ENCODE data around the gene AVPI1.
"Not testable (repeated sequence)": the region's sequence is repeated elsewhere in the genome, so short reads cannot be mapped to it uniquely, and the experiment has no call there.

The AVPI1 gene

GRCh38 chr10:97683556-97684367 is 3.3 kb downstream of the AVPI1 start:
- DNase-seq (ENCODE audit: low read depth, low spot score) = no peak

- DNase-seq (ENCODE audit: low read depth, low spot score) = no peak
Observed at GRCh38 chr10:97682042-97682441, 5.0 kb downstream of the AVPI1 start.

GRCh38 chr10:97679594-97679993 is 7.4 kb downstream of the AVPI1 start:
- no peak for DNase-seq (ENCODE audit: low read depth, low spot score)

- DNase-seq (ENCODE audit: low read depth, low spot score) = no peak
Observed at GRCh38 chr10:97676770-97677581, 10.1 kb downstream of the AVPI1 start.

- no peak for DNase-seq (ENCODE audit: low read depth, low spot score)
Observed at GRCh38 chr10:97675222-97675621, 11.8 kb downstream of the AVPI1 start.

- DNase-seq (ENCODE audit: low read depth, low spot score) = no peak
Observed at GRCh38 chr10:97673736-97674525, 13.1 kb downstream of the AVPI1 start.

GRCh38 chr10:97669571-97669970 is 17.5 kb downstream of the AVPI1 start:
- no peak for DNase-seq (ENCODE audit: low read depth, low spot score)

GRCh38 chr10:97667463-97667862 is 19.6 kb downstream of the AVPI1 start:
- no peak for DNase-seq (ENCODE audit: low read depth, low spot score)

- DNase-seq (ENCODE audit: low read depth, low spot score) = no peak
Observed at GRCh38 chr10:97666992-97667391, 20.0 kb downstream of the AVPI1 start.

GRCh38 chr10:97664282-97664850 is 22.7 kb downstream of the AVPI1 start:
- no peak for DNase-seq (ENCODE audit: low read depth, low spot score)

- DNase-seq (ENCODE audit: low read depth, low spot score) = no peak
Observed at GRCh38 chr10:97659589-97659988, 27.5 kb downstream of the AVPI1 start.

GRCh38 chr10:97656777-97657176 is 30.3 kb downstream of the AVPI1 start:
- DNase-seq (ENCODE audit: low read depth, low spot score) = no peak

- DNase-seq (ENCODE audit: low read depth, low spot score) = no peak
Observed at GRCh38 chr10:97651773-97652172, 35.3 kb downstream of the AVPI1 start.

- DNase-seq (ENCODE audit: low read depth, low spot score) = no peak
Observed at GRCh38 chr10:97650726-97651125, 36.3 kb downstream of the AVPI1 start.

GRCh38 chr10:97649405-97649750 is 37.7 kb downstream of the AVPI1 start:
- DNase-seq (ENCODE audit: low read depth, low spot score) = not testable (repeated sequence)

- DNase-seq (ENCODE audit: low read depth, low spot score) = no peak
Observed at GRCh38 chr10:97648562-97649404, 38.3 kb downstream of the AVPI1 start.

GRCh38 chr10:97647556-97647955 is 39.5 kb downstream of the AVPI1 start:
- DNase-seq (ENCODE audit: low read depth, low spot score) = no peak

GRCh38 chr10:97644936-97645335 is 42.1 kb downstream of the AVPI1 start:
- no peak for DNase-seq (ENCODE audit: low read depth, low spot score)

- no peak for DNase-seq (ENCODE audit: low read depth, low spot score)
Observed at GRCh38 chr10:97643441-97643985, 43.5 kb downstream of the AVPI1 start.

GRCh38 chr10:97642471-97643159 is 44.4 kb downstream of the AVPI1 start:
- not testable (repeated sequence) for DNase-seq (ENCODE audit: low read depth, low spot score)

Measured in iPS DF 19.7 (cell line).